A673 (cell line): ENCODE measurements around the gene JPH2. TPM values are rescaled to one million over a fixed set of nuclear protein-coding genes. Genes with fewer than 3 reads are reported as not detected.

Experiments used
- BruUV-seq: library from RNA; stranded (reverse); fragments of 400-500 nt; replicated peaks from 2 replicates; lab custom pipeline; 2021; lab: Mats Ljungman, UMichigan
- CTCF ChIA-PET: fragments of 300-600 bp; sonication (Branson Sonifier 250); formaldehyde crosslinking; loops from one replicate; lab custom pipeline; 2022; ENCODE audit warnings: antibody characterized with exemption; lab: Charles Lee
- POLR2A ChIA-PET: fragments of 300-600 bp; sonication (Branson Sonifier 250); formaldehyde crosslinking; loops from one replicate; lab custom pipeline; 2022; ENCODE audit warnings: antibody characterized with exemption; ENCODE audit not compliant: low non-redundant PET; lab: Charles Lee
- DNase-seq: peaks from one replicate; pipeline ENCODE4 v3.0.0-alpha.2; 2015; ENCODE audit warnings: low spot score
- H3K27ac ChIP-seq: fragments of 200-600 bp; sonication (generic); 2 replicates; pipeline ENCODE4 v1.5.1; 2016; ENCODE audit warnings: mixed run types, low read depth, mild to moderate bottlenecking, mixed read lengths, antibody characterized with exemption, low read length; ENCODE audit not compliant: poor library complexity, severe bottlenecking
- H3K27me3 ChIP-seq: fragments of 200-600 bp; sonication (generic); replicated peaks from 2 replicates; pipeline ENCODE4 v1.6.1; 2017; ENCODE audit warnings: mixed run types, low read depth, mild to moderate bottlenecking, mixed read lengths, antibody characterized with exemption, low read length; ENCODE audit not compliant: insufficient read depth, poor library complexity
- H3K36me3 ChIP-seq: fragments of 200-600 bp; sonication (generic); 2 replicates; pipeline ENCODE4 v1.6.1; 2016; ENCODE audit warnings: mixed run types, mild to moderate bottlenecking, mixed read lengths, antibody characterized with exemption, low read length; ENCODE audit not compliant: insufficient read depth, poor library complexity, severe bottlenecking
- H3K4me1 ChIP-seq: fragments of 200-600 bp; sonication (generic); 2 replicates; pipeline ENCODE4 v1.6.1; 2017; ENCODE audit warnings: mixed run types, mild to moderate bottlenecking, mixed read lengths, antibody characterized with exemption, low read length; ENCODE audit not compliant: insufficient read depth, poor library complexity, severe bottlenecking
- H3K4me3 ChIP-seq: fragments of 200-600 bp; sonication (generic); 2 replicates; pipeline ENCODE4 v1.5.1; 2016; ENCODE audit warnings: low read depth, mixed run types, mild to moderate bottlenecking, mixed read lengths, low read length; ENCODE audit not compliant: poor library complexity, severe bottlenecking
- H3K9me3 ChIP-seq: fragments of 200-600 bp; sonication (generic); 2 replicates; pipeline ENCODE4 v1.6.1; 2016; ENCODE audit warnings: mixed run types, low read depth, mild to moderate bottlenecking, mixed read lengths, antibody characterized with exemption, low read length; ENCODE audit not compliant: poor library complexity, severe bottlenecking
- EZH2 ChIP-seq: fragments of 200-600 bp; sonication (generic); IDR thresholded peaks from 2 replicates; pipeline ENCODE4 v1.6.1; 2017; ENCODE audit warnings: borderline replicate concordance, low read depth, mild to moderate bottlenecking, mixed read lengths, antibody characterized with exemption, low read length; ENCODE audit not compliant: poor library complexity, severe bottlenecking
- intact Hi-C: fragments of 100-400 bp; cut with micrococcal nuclease; formaldehyde crosslinking; loops from one replicate; pipeline ENCODE4 v1.10.0; 2022; ENCODE audit not compliant: unreplicated experiment
- total RNA-seq: library from RNA; stranded (reverse); gene quantifications from 2 replicates; pipeline ENCODE4 v1.2.3, GENCODE V29; 2021
- TF ChIP-seq, protein P1 (sequence below): fragments of 300-800, 200-600 bp; sonication (generic); conservative IDR thresholded peaks from 2 replicates; pipeline ENCODE4 v1.5.1; 2017; ENCODE audit warnings: low read depth, mild to moderate bottlenecking, antibody characterized with exemption, low read length, moderate library complexity, mixed read lengths

The JPH2 gene
- total RNA-seq, 1 experiment from 2014 or later = 1.1 TPM

DNA sequence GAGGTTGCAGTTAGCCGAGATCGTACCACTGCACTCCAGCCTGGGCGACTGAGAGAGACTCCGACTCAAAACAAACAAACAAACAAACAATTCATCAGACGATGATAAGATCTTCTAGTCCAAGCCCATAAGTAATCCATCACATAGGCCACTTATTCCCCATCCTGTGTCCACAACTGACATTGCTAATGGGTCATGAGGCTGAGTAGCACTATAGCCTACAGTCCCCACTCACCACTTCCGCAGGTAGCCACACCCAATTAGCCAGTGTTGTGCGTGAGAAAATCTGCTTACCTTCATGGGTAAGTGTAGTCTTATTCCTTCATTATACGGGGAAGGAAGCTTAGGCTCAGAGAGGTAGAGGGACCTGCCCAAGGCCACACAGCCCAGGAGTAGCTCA, 13.1 kb downstream of the JPH2 start:
- TF ChIP-seq, protein P1, sequence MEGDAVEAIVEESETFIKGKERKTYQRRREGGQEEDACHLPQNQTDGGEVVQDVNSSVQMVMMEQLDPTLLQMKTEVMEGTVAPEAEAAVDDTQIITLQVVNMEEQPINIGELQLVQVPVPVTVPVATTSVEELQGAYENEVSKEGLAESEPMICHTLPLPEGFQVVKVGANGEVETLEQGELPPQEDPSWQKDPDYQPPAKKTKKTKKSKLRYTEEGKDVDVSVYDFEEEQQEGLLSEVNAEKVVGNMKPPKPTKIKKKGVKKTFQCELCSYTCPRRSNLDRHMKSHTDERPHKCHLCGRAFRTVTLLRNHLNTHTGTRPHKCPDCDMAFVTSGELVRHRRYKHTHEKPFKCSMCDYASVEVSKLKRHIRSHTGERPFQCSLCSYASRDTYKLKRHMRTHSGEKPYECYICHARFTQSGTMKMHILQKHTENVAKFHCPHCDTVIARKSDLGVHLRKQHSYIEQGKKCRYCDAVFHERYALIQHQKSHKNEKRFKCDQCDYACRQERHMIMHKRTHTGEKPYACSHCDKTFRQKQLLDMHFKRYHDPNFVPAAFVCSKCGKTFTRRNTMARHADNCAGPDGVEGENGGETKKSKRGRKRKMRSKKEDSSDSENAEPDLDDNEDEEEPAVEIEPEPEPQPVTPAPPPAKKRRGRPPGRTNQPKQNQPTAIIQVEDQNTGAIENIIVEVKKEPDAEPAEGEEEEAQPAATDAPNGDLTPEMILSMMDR = no peak
- TF ChIP-seq EZH2 = no peak
- intact Hi-C loops = no loop called here
- Histone ChIP-seq H3K4me3 (no peak overlapping the region), H3K27me3 (no peaks in the 10 kb centered on the region), H3K9me3 (no peaks in the 10 kb centered on the region), H3K4me1 (peaks cover 14% of the 10 kb centered on the region), H3K36me3 (no peaks in the 10 kb centered on the region), H3K27ac (no peak overlapping the region)
- CTCF ChIA-PET = no interaction called here
- BruUV-seq = no TSS peak
- no peak for DNase-seq
- POLR2A ChIA-PET = no interaction called here

DNA sequence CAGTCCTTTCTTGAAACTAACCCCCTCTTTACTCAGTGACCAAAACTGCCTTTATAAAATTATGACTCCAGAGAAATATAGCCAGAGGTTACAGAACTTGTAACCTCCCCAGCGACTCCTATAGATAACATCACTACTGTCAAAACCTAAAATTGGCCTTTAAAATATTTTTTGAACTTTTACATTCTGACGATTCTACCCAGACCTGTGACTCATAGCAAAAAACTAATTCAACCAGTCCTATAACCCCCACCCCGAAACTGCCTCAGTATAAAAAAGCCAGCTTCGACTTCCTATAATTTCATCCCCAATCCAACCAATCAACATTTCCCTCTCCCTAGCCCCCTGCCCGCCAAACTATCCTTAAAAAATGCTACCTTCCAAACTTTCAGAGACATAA, 13.9 kb downstream of the JPH2 start:
- POLR2A ChIA-PET = no interaction called here
- Histone ChIP-seq H3K27ac (no peak overlapping the region), H3K4me1 (peaks cover 14% of the 10 kb centered on the region), H3K9me3 (no peaks in the 10 kb centered on the region), H3K4me3 (no peak overlapping the region), H3K36me3 (no peaks in the 10 kb centered on the region), H3K27me3 (no peaks in the 10 kb centered on the region)
- no TSS peak for BruUV-seq
- no peak for TF ChIP-seq EZH2
- TF ChIP-seq, protein P1 = no peak
- intact Hi-C loops = no loop called here
- CTCF ChIA-PET = no interaction called here
- DNase-seq = no peak

DNA sequence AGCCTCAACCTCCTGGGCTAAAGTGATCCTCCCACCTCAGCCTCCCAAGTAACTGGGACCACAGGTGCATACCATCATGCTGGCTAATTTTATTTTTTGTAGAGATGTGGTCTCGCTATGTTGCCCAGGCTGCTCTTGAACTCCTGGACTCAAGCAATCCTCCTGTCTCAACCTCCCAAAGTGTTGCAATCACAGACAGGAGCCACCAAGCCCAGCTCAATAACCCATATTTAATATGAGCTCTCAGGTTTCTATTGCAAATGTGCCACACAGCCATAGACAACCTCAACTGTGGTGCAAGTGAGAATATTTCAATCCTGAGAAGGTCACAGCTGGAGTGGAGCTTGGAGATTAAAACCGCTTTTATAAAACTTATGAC, 14.4 kb downstream of the JPH2 start:
- Histone ChIP-seq H3K36me3 (no peaks in the 10 kb centered on the region), H3K27me3 (no peaks in the 10 kb centered on the region), H3K9me3 (no peaks in the 10 kb centered on the region), H3K4me3 (no peak overlapping the region), H3K4me1 (peaks cover 14% of the 10 kb centered on the region), H3K27ac (no peak overlapping the region)
- intact Hi-C loops = no loop called here
- BruUV-seq = no TSS peak
- ChIA-PET CTCF (no interaction called here), POLR2A (no interaction called here)
- TF ChIP-seq, protein P1 = no peak
- no peak for TF ChIP-seq EZH2
- DNase-seq = no peak
